GM23248 (cell line): Measurements from ENCODE around the gene HK3.

Source experiments
- EZH2 ChIP-seq: fragments of 200-600 bp; sonication (generic); IDR thresholded peaks from 2 replicates; pipeline ENCODE4 v1.6.1; 2018; ENCODE audit warnings: antibody characterized with exemption, mild to moderate bottlenecking; ENCODE audit not compliant: insufficient read depth, poor library complexity, severe bottlenecking
- EZH2phosphoT487 ChIP-seq: fragments of 200-600 bp; sonication (generic); IDR thresholded peaks from 2 replicates; pipeline ENCODE4 v1.6.1; 2018; ENCODE audit warnings: antibody characterized with exemption, moderate library complexity, mild to moderate bottlenecking, low read depth; ENCODE audit not compliant: insufficient read depth

- TF ChIP-seq EZH2 (no peak), EZH2phosphoT487 (no peak)
These were observed 13.0 kb upstream of the HK3 start for GRCh38 chr5:176912115-176912514.
